A549 (cell line): ENCODE measurements around the gene NXPH3. TPM values are rescaled to one million over a fixed set of nuclear protein-coding genes. Genes with fewer than 3 reads are reported as not detected.

ENCODE experiments used
- ATAC-seq, 2 experiments: fragments of 200-7000 bp in 1 of 2; fragments of >200 bp in 1 of 2; cut with Nextera tagmentation in 1 of 2; cut with Tn5 transposase in 1 of 2; 3 replicates each; pipeline versions ENCODE4 v1.8.0 to v1.9.1; 2018 to 2020; ENCODE audit warnings: mild to moderate bottlenecking in 1 of 2, moderate library complexity in 1 of 2
- CTCF ChIA-PET: fragments of 300-600 bp; sonication (Branson Sonifier 250); formaldehyde crosslinking; extraction: SDS; loops from one replicate; lab custom pipeline; 2021; ENCODE audit warnings: antibody characterized with exemption, inconsistent platforms; lab: Yijun Ruan, JAX
- POLR2A ChIA-PET: fragments of 350-600 bp; formaldehyde crosslinking; extraction: SDS; loops from one replicate; lab custom pipeline; 2021; ENCODE audit warnings: antibody characterized with exemption, inconsistent platforms; lab: Yijun Ruan, JAX
- DNase-seq, 2 experiments: peaks; one replicate each; pipeline versions ENCODE4 v3.0.0 to v3.0.0-alpha.2; 2011 to 2016; ENCODE audit warnings: low read depth in 1 of 2, low spot score in 1 of 2
- FAIRE-seq: peaks from 2 replicates; lab custom pipeline; 2011; peaks lifted over from hg19 to GRCh38; lab: Jason Lieb, UNC
- H3K27ac ChIP-seq, 2 experiments: fragments of >200 bp; sonication (Bioruptor Twin); formaldehyde crosslinking; 3 replicates each; pipeline ENCODE4 v1.5.1; 2016 to 2017
- H3K4me1 ChIP-seq: fragments of >200 bp; sonication (Bioruptor Twin); formaldehyde crosslinking; 3 replicates; pipeline ENCODE4 v1.6.1; 2016
- H3K4me2 ChIP-seq: fragments of >200 bp; sonication (Bioruptor Twin); formaldehyde crosslinking; 3 replicates; pipeline ENCODE4 v1.6.1; 2016
- H3K4me3 ChIP-seq: fragments of >200 bp; sonication (Bioruptor Twin); formaldehyde crosslinking; 3 replicates; pipeline ENCODE4 v1.5.1; 2016
- H3K9me3 ChIP-seq: fragments of >200 bp; sonication (Bioruptor Twin); formaldehyde crosslinking; 3 replicates; pipeline ENCODE4 v1.6.1; 2016
- CBX2 ChIP-seq: fragments of 200-600 bp; sonication (generic); IDR thresholded peaks from 2 replicates; pipeline ENCODE4 v1.6.1; 2016; ENCODE audit warnings: low read depth, mild to moderate bottlenecking, borderline replicate concordance
- CTCF ChIP-seq: fragments of >200 bp; sonication (Bioruptor Twin); formaldehyde crosslinking; IDR thresholded peaks from 3 replicates; pipeline ENCODE4 v1.5.1; 2016
- HMGXB4 ChIP-seq: fragments of 250-450 bp; sonication (Bioruptor Pico); IDR thresholded peaks from 2 replicates; pipeline ENCODE4 v1.5.0; 2021; ENCODE audit warnings: mild to moderate bottlenecking, moderate library complexity, borderline replicate concordance
- HOXB13 ChIP-seq: fragments of 250-450 bp; sonication (Bioruptor Pico); IDR thresholded peaks from 2 replicates; pipeline ENCODE4 v1.5.0; 2020; ENCODE audit warnings: low read depth, mild to moderate bottlenecking, moderate library complexity
- JUN ChIP-seq, 2 experiments: fragments of >200 bp; sonication (Bioruptor Twin); formaldehyde crosslinking; IDR thresholded peaks; 2 replicates in 1 of 2; 3 replicates in 1 of 2; pipeline ENCODE4 v1.6.1; 2016 to 2017
- JUNB ChIP-seq: fragments of >200 bp; sonication (Bioruptor Twin); formaldehyde crosslinking; IDR thresholded peaks from 2 replicates; pipeline ENCODE4 v1.6.1; 2016
- MAFK ChIP-seq: fragments of 450-650 bp; IDR thresholded peaks from 2 replicates; pipeline ENCODE4 v1.6.1; 2014; ENCODE audit not compliant: partially characterized antibody
- MAZ ChIP-seq: fragments of 150-350 bp; IDR thresholded peaks from 2 replicates; pipeline ENCODE4 v1.6.1; 2014; ENCODE audit warnings: antibody characterized with exemption, low read depth, low read length, borderline replicate concordance
- NR3C1 ChIP-seq: fragments of >200 bp; sonication (Bioruptor Twin); formaldehyde crosslinking; IDR thresholded peaks from 3 replicates; pipeline ENCODE4 v1.6.1; 2017
- PBX3 ChIP-seq: IDR thresholded peaks from 2 replicates; pipeline ENCODE4 v1.6.1; 2012
- PHF8 ChIP-seq: fragments of 200-600 bp; sonication (generic); IDR thresholded peaks from 2 replicates; pipeline ENCODE4 v1.6.1; 2016; ENCODE audit warnings: low read depth, mild to moderate bottlenecking, antibody characterized with exemption, moderate library complexity, borderline replicate concordance
- POLR2A ChIP-seq: IDR thresholded peaks from 2 replicates; pipeline ENCODE4 v1.6.1; 2012; ENCODE audit warnings: mild to moderate bottlenecking, low read length
- POLR2AphosphoS2 ChIP-seq: conservative IDR thresholded peaks from 2 replicates; pipeline ENCODE4 v1.6.1; 2012; ENCODE audit warnings: low read length, improper control_type of control experiment, inconsistent platforms
- RAD21 ChIP-seq, 2 experiments: fragments of >200 bp in 1 of 2; sonication (Bioruptor Twin) in 1 of 2; formaldehyde crosslinking in 1 of 2; IDR thresholded peaks in 1 of 2; conservative IDR thresholded peaks in 1 of 2; 2 replicates in 1 of 2; 3 replicates in 1 of 2; pipeline ENCODE4 v1.6.1; 2012 to 2018; ENCODE audit warnings: inconsistent platforms in 1 of 2
- REST ChIP-seq: fragments of 200-600 bp; sonication (generic); IDR thresholded peaks from 2 replicates; pipeline ENCODE4 v1.6.1; 2016; ENCODE audit warnings: antibody characterized with exemption, mild to moderate bottlenecking, moderate library complexity
- SMC3 ChIP-seq: fragments of >200 bp; sonication (Bioruptor Twin); formaldehyde crosslinking; IDR thresholded peaks from 3 replicates; pipeline ENCODE4 v1.6.1; 2018; ENCODE audit warnings: inconsistent platforms
- ZFP36 ChIP-seq: fragments of 450-650 bp; IDR thresholded peaks from 2 replicates; pipeline ENCODE4 v1.6.1; 2014; ENCODE audit warnings: borderline replicate concordance; ENCODE audit not compliant: partially characterized antibody
- ZNF302 ChIP-seq: fragments of 250-450 bp; sonication (Bioruptor Pico); IDR thresholded peaks from 2 replicates; pipeline ENCODE4 v1.9.0; 2021; ENCODE audit warnings: inconsistent platforms, mild to moderate bottlenecking, moderate library complexity
- WGBS: methylation state at CpG from one replicate; pipeline ENCODE4 v1.1.6; 2017; ENCODE audit errors: missing lambda C conversion rate; 5-methylcytosine and 5-hydroxymethylcytosine counted together
- polyA plus RNA-seq, 4 experiments: library from polyadenylated mRNA; depleted of rRNA in 3 of 4; stranded (reverse); fragments of >200 nt; fragmentation: RNase III in 1 of 4; extraction: RNeasy Plus Mini Kit Qiagen cat#74134 plus additional on column Dnase treatment in 1 of 4; gene quantifications; 2 replicates in 3 of 4; 3 replicates in 1 of 4; pipeline ENCODE4 v1.2.3, GENCODE V29; 2011 to 2017

Gene NXPH3
- polyA plus RNA-seq, 2 of the 4 experiments (the other 2 are of a cell fraction): 0.12 to 0.30 TPM

- no peak for FAIRE-seq
- CTCF ChIA-PET: interaction anchor here (0.9 to 16.1 kb wide), 9 partner anchors 9 to 141 kb away, joined by 3 to 317 read pairs (median 7); partner anchors contain the start of gene NXPH3
Observed at GRCh38 chr17:49548506-49549310, 27.0 kb upstream of the NXPH3 start.

GRCh38 chr17:49549311-49549605, 26.4 kb upstream of the NXPH3 start:
- Histone ChIP-seq H3K9me3 (no peaks in the 10 kb centered on the region), H3K4me1 (no peaks in the 10 kb centered on the region), H3K4me3 (no peak overlapping the region), H3K4me2 (no peak overlapping the region), H3K27ac (no peak overlapping the region)
- 82% methylated on average over 6 of the region's 6 CpGs for WGBS
- ATAC-seq (no peak), FAIRE-seq (no peak), DNase-seq (no peak)
- TF ChIP-seq JUN (IDR thresholded peaks at IDR 0.05) (no peak), PHF8 (no peak), HOXB13 (no peak), NR3C1 (no peak), MAFK (no peak), ZFP36 (no peak), POLR2AphosphoS2 (no peak), MAZ (no peak), PBX3 (no peak)
- ChIA-PET CTCF (interaction anchor here (1.2 to 16.1 kb wide), 4 partner anchors 21 to 233 kb away, joined by 3 to 317 read pairs (median 149); partner anchors contain the start of gene NXPH3), POLR2A (no interaction called here)

More at GRCh38 chr17:49548506-49549310, 27.0 kb upstream of the NXPH3 start:
- TF ChIP-seq MAFK (no peak), SMC3 (peak; percentile 67), JUNB (no peak), RAD21 (conservative IDR thresholded peaks at IDR 0.05 in 1 of 2, IDR thresholded peaks at IDR 0.05 in 1 of 2) (peak; percentile 71 to 86), CTCF (peak; percentile 60)
- 66% methylated on average over 8 of the region's 8 CpGs for WGBS
- H3K9me3 ChIP-seq: no peaks in the 10 kb centered on the region
- H3K27ac ChIP-seq: no peak overlapping the region
- H3K4me3 ChIP-seq: no peak overlapping the region
- DNase-seq: peak; percentile 64 to 66
- POLR2A ChIA-PET: no interaction called here
- H3K4me1 ChIP-seq: no peaks in the 10 kb centered on the region
- ATAC-seq: peak; percentile 31 to 91; a peak in 3 of 6 replicates
- H3K4me2 ChIP-seq: no peak overlapping the region

GRCh38 chr17:49549691-49550678, 25.7 kb upstream of the NXPH3 start:
- no peaks in the 10 kb centered on the region for H3K9me3 ChIP-seq
- no peak overlapping the region for H3K4me2 ChIP-seq
- H3K4me1 ChIP-seq: no peaks in the 10 kb centered on the region
- FAIRE-seq: no peak
- ChIA-PET POLR2A (no interaction called here), CTCF (interaction anchor here (1.1 to 16.1 kb wide), 6 partner anchors 21 to 234 kb away, joined by 3 to 317 read pairs (median 22); partner anchors contain the start of gene NXPH3)
- no peak overlapping the region for H3K4me3 ChIP-seq
- 79% methylated on average over 18 of the region's 20 CpGs for WGBS
- no peak for DNase-seq
- peak in 1 of 2 experiments; percentile 15; a peak in 2 of 6 replicates for ATAC-seq
- H3K27ac ChIP-seq: no peak overlapping the region
- TF ChIP-seq POLR2A: no peak
- TF ChIP-seq REST: no peak
- TF ChIP-seq HMGXB4 (CRISPR knock-in tag): no peak
- TF ChIP-seq ZNF302 (CRISPR knock-in tag): no peak
- no peak for TF ChIP-seq CBX2
- TF ChIP-seq CTCF: no peak
